ENCODE data around the gene POLR2H.
A peak's percentile ranks its signal among the peaks of the same experiment; 100 is the strongest.

The POLR2H gene

DNA sequence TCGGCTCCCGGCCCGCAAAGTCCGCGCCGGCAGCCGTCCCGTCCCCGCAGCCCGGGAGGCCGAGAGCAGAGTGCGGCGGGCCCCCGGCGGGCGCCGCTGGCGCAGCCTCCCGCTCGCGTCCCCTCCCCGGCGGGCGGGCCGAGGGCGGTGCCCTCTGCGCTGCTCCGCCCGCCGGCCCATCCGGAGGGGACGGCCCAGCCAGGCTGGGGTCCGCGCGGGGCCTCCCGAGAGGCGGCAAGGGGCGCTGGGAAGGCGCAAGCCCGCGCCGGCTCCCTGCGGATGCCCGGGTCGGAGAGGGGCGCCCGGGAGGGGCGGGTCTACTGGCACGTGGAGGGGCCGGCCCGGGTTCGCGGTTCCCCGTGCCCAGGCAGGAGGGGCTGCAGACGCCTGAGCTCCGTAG is at the start of gene POLR2H, which contains the start of gene CLCN2:
POLR2H (plus strand) TSS at position 179 of the 400 bp plus-strand sequence. CDS start 1,783 bp downstream, outside the sequence.
CLCN2 (minus strand) TSS at position 74 of the 400 bp plus-strand sequence. CDS start 126 bp downstream, outside the sequence.
- peak; percentile 41 for DNase-seq

DNA sequence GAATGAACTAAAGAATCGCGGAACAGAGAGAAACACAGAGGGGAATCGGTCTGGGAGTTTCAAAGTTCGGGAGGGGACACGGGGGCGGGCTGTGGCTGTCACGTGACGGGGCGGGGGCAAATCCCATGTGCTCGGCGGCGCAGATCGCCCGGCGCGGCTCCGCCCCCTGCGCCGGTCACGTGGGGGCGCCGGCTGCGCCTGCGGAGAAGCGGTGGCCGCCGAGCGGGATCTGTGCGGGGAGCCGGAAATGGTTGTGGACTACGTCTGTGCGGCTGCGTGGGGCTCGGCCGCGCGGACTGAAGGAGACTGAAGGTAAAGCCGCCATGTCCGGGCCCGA is 47.2 kb upstream of the POLR2H start, which contains the start of gene EIF4G1:
EIF4G1 (plus strand) TSS at position 244 of the 337 bp plus-strand sequence. CDS start 1,191 bp downstream, outside the sequence.
- DNase-seq: peak; percentile 91

DNA sequence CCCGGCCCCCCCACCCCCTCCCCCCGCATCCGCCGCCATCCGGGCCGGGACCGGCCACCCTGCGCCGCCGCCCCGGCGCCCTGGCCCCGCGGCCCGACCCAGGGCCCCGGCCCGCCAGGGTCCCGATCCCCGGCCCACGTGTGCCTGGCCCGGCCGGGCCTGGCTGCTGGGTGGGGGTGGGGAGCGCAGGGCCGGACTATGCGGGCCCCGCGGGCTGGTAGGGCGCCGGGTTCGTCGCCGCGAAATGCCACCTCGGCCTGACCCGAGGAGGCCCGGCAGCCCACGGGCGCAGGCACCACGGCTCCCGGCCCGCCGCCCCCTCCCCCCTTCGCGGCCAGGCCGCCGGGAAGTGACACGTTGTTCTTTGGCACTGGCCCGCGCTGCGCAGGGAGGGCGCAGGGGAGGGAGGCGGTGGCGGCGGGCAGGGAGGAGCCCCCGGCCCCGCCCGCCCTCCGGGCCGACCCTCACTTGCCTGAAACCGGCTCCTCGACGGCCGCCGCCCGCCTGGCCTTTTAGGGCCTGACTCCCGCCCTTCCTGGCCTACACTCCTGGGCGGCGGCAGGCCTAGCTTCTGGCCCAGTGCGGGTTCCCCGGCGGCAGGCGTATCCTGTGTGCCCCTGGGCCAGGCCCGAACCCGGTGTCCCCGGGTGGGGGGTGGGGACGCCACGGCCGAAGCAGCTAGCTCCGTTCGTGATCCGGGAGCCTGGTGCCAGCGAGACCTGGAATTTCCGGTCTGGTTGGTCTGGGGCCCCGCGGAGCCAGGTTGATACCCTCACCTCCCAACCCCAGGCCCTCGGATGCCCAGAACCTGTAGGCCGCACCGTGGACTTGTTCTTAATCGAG is 46.6 kb upstream of the POLR2H start:
- peak; percentile 54 for DNase-seq

DNA sequence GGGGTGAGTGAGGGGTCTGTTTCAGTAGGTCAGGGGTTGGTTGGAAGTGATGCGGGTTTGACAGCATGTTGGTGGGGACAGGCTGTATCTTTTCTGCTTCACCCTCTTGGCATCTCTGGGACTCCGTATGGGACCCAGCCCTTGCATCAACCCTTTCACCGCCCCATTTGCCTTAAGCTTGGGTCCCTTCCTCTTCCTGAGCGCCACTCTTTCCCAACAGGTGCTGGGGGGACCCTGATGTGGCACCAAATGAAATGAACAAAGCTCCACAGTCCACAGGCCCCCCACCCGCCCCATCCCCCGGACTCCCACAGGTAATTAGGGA is 46.0 kb upstream of the POLR2H start:
- DNase-seq: no peak

DNA sequence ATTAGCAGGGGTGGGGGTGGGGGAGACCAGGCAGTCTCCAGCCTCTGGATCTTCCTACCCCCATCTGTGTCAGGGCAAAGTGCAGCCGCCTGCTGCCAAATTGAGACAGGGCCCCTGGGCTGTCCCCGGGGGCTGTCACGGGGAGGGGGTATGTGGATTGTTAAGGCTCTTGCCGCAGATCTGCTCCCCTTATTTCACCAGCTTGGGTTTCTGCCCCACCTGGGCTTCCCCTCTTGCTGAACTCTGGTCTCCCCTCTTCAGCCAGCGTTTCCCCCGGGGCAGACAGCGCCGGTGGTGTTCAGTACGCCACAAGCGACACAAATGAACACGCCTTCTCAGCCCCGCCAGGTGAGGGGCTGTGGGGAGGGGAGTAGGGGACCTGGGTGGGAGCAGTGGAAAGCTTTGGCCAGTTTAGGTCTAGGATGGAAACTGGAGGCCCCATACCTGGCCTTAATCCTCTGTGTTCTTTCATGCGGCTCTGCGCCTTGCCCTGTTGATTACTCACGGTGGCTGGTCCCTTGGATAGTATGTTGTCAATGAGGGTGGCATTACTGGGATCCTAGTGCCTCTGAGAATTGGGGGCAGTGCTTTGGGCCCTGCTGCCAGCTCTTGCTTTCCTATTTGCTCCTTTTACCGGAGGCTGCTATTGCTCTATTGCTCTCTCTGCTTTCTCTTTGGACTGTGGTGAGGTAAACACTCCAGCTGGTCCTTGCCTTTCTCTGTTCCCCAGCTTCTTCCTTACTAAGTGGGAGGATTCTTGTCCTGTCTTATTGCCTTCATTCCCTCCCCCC is 45.4 kb upstream of the POLR2H start:
- DNase-seq: no peak

DNA sequence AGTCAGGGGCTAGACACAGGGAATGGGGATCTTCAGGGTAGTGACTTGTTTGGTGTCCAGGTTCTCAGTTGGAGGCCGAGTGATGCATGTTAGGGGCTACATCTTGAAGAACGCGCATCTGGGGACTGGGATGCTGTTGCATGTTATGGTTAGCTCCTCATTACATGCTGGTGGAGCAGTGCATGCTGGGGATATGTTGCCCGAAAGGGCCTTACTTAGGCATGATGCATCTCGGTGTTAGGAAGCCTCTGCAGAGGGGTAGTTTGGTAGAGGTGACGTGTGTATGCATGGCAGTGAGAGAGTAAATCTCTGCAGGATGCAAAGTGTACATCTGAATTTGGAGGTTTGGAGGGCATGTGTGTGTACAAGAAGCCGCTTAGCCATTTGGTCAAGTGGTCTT is 44.7 kb upstream of the POLR2H start:
- DNase-seq: no peak

DNA sequence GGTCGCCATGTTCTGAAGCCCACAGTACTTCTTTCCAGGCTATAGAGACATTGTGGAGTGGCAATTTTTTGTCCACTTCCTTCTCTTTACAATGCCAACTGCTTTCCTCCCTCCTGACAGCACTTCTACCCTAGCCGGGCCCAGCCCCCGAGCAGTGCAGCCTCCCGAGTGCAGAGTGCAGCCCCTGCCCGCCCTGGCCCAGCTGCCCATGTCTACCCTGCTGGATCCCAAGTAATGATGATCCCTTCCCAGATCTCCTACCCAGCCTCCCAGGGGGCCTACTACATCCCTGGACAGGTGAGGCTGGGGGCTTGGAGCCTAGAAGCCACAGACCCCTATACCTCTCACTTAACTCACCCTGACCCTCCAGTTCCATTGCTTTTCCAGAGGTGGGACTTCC is 44.3 kb upstream of the POLR2H start:
- DNase-seq: no peak

DNA sequence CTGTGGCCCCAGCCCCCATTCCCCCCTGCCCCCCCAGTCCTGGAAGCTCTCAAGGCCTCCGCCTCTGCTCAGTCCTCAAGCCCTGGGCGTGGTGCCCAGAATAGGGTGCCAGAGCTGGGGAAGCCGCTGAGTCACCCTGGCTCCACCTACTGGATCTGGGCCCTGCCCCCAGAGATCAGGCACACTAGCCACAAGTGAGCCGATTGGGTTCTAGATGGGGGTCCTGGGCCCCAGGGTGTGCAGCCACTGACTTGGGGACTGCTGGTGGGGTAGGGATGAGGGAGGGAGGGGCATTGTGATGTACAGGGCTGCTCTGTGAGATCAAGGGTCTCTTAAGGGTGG is 41.4 kb upstream of the POLR2H start:
- DNase-seq: peak; percentile 46

DNA sequence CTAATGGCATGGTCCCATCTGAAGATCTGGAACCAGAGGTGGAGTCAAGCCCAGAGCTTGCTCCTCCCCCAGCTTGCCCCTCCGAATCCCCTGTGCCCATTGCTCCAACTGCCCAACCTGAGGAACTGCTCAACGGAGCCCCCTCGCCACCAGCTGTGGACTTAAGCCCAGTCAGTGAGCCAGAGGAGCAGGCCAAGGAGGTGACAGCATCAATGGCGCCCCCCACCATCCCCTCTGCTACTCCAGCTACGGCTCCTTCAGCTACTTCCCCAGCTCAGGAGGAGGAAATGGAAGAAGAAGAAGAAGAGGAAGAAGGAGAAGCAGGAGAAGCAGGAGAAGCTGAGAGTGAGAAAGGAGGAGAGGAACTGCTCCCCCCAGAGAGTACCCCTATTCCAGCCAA is 39.8 kb upstream of the POLR2H start:
- DNase-seq: no peak

DNA sequence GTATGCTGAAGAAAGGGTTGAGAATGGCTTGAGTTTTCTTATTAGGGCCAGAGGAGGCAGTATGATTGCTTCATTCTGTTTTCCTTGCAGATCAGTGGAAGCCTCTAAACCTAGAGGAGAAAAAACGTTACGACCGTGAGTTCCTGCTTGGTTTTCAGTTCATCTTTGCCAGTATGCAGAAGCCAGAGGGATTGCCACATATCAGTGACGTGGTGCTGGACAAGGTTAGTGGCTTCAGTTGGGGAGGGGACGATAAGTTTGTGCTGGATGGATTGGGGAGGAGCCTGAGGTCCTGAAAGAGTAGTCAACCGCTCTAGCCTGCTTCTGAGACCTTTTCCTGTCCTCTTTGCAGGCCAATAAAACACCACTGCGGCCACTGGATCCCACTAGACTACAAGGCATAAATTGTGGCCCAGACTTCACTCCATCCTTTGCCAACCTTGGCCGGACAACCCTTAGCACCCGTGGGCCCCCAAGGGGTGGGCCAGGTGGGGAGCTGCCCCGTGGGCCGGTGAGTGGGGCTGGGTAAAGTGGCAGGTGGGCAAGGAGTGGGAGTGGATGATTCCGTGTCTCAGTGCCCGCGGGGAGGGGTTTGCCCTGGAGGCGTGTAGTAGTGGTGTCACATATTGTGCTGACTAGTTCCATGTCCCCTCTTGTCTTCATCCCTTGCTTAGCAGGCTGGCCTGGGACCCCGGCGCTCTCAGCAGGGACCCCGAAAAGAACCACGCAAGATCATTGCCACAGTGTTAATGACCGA is 38.6 kb upstream of the POLR2H start:
- DNase-seq: no peak

DNA sequence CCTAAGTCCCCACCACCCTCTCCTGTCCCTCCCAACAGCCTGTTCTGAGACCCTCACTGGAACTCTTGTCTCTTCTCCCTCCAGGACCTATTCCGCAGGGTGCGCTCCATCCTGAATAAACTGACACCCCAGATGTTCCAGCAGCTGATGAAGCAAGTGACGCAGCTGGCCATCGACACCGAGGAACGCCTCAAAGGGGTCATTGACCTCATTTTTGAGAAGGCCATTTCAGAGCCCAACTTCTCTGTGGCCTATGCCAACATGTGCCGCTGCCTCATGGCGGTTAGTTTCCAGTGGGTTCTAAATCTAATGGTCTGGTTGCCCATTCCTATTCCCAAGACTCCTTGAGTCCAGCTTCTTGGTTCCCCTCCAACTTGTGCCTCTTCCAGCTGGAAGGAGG is 37.8 kb upstream of the POLR2H start:
- no peak for DNase-seq

DNA sequence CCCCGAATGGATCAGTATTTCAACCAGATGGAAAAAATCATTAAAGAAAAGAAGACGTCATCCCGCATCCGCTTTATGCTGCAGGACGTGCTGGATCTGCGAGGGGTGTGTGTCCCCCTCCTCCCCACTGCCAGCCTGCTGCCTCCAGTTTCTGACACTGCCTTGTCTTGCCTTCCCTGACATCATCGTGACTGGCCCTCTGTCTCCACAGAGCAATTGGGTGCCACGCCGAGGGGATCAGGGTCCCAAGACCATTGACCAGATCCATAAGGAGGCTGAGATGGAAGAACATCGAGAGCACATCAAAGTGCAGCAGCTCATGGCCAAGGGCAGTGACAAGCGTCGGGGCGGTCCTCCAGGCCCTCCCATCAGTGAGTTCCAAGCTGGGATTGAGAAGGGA is 36.2 kb upstream of the POLR2H start:
- DNase-seq: no peak

DNA sequence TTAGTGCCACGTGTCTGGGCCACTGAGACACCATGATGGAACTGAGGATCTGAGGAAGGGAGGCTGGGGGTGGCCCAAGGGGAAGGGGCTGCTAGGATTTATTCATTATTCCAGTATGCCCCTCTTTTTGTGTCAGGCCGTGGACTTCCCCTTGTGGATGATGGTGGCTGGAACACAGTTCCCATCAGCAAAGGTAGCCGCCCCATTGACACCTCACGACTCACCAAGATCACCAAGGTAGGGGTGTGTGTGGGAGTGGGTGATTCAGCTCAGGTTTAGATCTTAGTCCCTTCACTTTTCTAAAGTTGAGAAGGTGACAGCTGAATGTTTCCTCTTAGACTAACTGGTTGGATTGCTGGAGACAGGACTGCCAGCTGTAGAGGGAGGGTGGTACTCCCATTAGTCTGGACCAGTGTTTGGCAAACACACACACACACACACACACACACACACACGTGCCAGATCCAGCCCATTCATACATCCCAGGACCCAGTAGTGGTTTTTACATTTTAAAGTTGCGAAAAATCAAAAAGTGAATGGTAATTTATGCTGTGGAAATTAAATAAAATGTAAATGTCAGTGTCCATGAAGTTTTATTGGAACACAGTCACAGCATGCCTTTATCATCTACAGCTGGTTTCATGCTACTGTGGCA is 35.7 kb upstream of the POLR2H start:
- peak; percentile 63 for DNase-seq

DNA sequence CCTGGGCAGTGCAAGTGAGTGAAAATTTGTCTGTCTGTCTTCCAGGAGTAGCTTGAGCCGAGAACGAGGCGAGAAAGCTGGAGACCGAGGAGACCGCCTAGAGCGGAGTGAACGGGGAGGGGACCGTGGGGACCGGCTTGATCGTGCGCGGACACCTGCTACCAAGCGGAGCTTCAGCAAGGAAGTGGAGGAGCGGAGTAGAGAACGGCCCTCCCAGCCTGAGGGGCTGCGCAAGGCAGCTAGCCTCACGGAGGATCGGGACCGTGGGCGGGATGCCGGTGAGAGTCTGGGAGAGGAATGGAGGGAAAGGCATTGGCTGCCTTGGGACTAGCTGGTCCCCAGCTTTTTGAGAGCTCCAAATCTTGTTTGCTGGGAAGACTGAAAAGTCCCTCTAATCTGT is 34.3 kb upstream of the POLR2H start:
- no peak for DNase-seq

DNA sequence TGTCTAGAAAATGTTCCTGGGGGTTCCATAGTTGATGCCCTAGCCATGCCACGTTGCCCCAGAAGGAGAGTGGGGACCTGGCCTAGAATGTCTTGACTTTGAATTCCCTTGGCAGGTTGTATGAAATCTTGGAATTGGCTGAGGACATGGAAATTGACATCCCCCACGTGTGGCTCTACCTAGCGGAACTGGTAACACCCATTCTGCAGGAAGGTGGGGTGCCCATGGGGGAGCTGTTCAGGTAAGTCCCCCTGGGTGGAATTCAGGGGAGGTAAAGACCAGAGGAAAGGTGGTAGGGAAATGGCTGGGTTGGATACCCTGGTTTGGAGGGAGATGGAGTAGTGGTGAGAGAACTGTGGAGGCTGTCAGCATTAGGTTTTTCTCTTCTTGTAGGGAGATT is 33.0 kb upstream of the POLR2H start:
- DNase-seq: no peak

DNA sequence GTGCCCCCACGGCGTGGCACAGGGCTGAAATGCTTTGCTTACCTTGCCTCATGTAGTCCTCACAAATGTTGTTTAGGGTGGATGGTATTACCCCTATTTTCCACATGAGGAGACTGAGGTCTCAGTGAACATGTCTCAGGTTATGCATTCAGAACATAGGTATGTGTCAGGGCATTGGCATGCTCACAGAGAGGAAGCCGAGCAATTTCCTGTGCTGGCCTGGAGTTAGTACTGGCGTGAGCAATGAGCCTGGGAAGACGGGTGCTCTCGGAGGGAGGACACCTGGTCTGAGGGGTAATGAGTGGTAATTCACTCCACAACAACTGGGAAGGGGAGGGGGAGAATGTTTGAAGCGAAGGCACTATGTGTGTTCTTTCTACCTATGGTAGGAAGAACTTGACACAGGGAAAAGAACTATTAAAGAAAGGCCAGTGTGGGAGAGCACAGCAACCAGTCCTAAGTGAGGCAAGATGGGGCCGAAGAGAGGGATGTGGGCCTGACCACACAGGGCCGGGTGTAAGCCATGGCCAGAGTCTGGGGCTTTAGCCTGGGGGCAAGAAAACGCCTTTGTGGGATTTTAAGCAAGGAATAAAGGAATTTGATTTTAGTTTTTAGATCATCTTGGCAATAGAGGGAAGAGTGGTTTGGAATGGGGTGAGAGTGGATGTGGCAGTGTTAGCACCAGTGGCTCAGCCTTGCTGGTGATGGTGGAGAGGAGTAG is 29.0 kb upstream of the POLR2H start:
- DNase-seq: no peak

DNA sequence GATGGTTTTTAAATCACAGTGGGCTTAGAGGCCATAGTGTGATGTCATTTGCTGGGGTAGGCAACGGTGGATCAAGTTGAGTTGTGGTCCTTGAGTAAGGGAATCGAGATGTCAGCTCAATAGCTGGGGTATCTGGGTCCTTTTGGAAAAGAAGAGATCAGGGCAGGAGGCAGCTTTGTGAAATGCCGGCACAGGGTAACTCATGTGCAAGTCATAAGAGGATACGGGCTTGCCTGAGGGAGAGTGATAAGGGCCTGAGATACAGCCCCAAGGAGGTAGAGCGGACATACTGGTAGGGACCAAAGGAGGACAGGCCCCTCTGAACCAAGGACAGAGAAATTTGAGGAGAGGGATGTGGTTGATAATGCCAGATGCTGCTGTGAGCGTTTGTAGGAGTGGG is 28.3 kb upstream of the POLR2H start:
- no peak for DNase-seq

DNA sequence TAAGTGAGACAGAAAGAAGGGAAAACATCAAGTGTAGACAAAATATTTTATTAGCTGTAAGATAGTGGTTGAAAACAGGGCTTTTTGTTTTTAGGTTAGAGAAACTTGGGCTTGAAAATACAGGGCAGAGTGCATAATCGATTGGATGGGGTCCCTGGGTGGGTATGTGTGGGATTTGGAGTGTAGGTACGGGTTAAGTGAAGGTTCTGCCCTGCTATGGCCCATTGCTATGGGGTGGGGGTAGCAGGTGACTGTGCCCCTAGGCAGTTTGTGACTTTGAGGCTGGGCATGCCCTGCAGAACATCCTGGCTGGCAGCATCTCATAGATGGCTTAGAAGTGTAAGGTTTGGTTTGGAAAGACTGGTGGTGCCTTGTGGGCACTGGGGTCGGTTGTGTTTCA is 27.8 kb upstream of the POLR2H start:
- no peak for DNase-seq

DNA sequence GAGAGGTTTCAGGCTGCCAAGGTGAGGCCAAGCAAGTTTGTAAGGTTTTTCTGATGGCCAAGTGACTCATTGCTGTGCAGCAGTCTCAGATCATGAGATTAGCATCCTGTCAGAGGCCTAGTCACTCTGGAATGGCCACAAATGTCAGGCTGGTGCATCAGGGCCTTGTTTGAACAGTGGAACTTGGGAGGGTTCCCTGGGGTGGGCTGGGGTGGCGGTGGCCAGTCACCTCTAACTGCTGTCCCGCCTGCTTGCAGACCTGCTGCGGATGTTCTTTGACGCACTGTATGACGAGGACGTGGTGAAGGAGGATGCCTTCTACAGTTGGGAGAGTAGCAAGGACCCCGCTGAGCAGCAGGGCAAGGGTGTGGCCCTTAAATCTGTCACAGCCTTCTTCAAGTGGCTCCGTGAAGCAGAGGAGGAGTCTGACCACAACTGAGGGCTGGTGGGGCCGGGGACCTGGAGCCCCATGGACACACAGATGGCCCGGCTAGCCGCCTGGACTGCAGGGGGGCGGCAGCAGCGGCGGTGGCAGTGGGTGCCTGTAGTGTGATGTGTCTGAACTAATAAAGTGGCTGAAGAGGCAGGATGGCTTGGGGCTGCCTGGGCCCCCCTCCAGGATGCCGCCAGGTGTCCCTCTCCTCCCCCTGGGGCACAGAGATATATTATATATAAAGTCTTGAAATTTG is 26.9 kb upstream of the POLR2H start:
- peak; percentile 64 for DNase-seq

DNA sequence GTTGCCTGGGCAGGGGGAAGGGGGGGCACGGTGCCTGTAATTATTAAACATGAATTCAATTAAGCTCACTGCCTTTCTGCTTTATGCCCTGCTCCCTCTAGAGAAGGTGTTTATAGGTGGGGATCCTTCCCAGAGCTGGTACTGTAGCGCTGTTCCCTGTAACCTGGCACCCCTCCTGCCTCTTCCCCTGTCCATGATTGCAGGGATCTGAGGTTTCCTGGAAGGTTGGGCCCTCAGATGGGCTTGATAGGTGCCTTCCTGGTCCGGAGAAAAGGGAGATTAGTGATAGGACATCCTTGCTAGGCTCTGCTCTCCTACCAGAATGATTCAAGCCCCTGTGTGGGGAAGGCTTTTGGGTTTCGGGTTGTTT is 26.2 kb upstream of the POLR2H start:
- no peak for DNase-seq

DNA sequence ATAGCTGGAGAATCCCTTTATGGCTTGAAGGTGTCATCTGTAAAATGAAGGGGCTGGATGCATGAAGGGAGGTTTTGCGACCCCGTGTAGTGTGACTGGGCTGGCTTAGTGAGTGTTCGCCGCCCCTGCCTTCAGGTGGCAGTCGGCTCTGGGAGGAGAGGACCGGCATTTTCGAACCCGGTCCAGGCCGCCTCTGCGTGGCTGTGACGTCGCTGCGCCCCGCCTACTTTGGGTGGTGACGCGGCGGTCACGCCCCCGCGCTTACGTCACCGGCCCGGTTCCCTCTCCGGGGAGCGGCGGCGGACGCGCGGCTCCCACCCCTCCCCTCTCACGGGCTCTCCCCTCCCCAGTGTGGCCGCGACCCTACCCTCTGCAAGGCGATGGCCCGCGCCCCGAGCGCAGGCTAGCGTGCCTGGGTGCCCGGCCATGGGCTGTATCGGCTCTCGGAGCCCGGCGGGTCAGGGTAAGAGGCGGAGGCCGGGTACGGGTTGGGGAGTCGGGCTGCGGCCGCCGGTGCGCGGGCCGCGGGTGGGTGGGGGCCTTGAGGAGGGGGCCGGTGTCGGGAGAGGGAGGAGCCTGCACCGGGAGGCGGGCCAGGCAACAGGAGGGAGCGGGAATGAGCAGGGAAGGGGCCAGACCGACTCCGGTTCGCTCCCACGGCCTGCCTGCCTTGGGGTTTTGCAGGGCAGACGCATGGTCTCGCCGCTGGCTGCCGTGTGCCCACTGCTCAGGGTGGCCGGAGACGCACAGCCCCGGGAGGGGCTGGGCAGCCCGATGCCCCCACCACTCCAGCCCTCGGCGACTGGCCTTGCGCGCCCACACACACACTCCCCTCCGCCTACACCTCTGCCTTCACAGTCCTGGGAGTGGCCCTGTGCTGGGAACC is 25.6 kb upstream of the POLR2H start:
- peak; percentile 84 for DNase-seq
